Measurements from ENCODE around the gene IFT57.

Gene IFT57

DNA sequence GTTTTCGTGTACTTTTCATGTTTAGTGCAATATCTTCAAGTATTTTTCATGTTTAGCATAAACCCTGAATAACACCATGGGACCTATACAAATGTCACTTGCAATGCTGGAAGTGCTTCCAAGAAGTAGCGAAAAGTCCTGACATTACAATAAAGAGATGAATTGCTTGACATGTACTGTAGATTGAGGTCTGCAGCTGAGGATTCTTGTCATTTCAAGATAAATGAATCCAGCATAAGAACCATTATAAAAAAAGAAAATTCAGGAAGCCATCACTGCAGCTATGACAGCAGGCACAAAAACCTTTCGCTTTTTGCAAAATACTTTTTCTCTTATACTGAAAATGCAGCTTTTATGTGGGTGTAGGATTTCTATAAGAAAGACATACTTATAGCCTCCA lies 37.4 kb downstream of the IFT57 start (continued):
- TF ChIP-seq, protein P1, sequence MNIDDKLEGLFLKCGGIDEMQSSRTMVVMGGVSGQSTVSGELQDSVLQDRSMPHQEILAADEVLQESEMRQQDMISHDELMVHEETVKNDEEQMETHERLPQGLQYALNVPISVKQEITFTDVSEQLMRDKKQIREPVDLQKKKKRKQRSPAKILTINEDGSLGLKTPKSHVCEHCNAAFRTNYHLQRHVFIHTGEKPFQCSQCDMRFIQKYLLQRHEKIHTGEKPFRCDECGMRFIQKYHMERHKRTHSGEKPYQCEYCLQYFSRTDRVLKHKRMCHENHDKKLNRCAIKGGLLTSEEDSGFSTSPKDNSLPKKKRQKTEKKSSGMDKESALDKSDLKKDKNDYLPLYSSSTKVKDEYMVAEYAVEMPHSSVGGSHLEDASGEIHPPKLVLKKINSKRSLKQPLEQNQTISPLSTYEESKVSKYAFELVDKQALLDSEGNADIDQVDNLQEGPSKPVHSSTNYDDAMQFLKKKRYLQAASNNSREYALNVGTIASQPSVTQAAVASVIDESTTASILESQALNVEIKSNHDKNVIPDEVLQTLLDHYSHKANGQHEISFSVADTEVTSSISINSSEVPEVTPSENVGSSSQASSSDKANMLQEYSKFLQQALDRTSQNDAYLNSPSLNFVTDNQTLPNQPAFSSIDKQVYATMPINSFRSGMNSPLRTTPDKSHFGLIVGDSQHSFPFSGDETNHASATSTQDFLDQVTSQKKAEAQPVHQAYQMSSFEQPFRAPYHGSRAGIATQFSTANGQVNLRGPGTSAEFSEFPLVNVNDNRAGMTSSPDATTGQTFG (tag by site-specific recombination; IDR thresholded peaks at IDR 0.05; ENCODE audit: borderline replicate concordance): no peak
- TF ChIP-seq ZNF747 (tag by site-specific recombination; IDR thresholded peaks at IDR 0.05) (no peak), ZNF561 (tag by site-specific recombination; IDR thresholded peaks at IDR 0.05; ENCODE audit: borderline replicate concordance) (no peak), ZNF629 (tag by site-specific recombination; IDR thresholded peaks at IDR 0.05) (no peak), ZBTB1 (tag by site-specific recombination; IDR thresholded peaks at IDR 0.05) (no peak), ZNF155 (tag by site-specific recombination; IDR thresholded peaks at IDR 0.05) (no peak)
- TF ChIP-seq, protein P2, sequence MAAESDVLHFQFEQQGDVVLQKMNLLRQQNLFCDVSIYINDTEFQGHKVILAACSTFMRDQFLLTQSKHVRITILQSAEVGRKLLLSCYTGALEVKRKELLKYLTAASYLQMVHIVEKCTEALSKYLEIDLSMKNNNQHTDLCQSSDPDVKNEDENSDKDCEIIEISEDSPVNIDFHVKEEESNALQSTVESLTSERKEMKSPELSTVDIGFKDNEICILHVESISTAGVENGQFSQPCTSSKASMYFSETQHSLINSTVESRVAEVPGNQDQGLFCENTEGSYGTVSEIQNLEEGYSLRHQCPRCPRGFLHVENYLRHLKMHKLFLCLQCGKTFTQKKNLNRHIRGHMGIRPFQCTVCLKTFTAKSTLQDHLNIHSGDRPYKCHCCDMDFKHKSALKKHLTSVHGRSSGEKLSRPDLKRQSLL (tag by site-specific recombination; IDR thresholded peaks at IDR 0.05): no peak

DNA sequence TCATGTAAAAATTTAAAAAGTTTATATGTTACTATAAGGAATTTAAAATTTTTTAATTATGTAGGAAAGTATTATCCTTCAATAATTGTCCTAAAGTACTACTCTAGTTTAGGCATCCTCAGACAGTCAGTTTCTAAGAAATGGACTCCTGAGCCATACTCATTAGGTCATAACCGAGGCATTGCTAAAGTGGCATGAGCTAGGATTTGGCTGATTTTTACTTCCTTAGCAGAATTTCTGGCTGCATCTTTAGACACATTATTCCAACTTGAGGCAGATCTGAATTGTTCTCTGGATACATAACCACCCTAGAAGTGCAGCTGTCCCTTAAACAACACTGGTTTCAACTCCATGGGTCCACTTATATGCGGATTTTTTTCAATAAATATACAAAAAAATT lies 38.3 kb downstream of the IFT57 start:
- POLR2A ChIA-PET: no interaction called here

More for the DNA sequence above, 38.3 kb downstream of the IFT57 start:
- no peaks in the 10 kb centered on the region for H3K9me3 ChIP-seq (ENCODE audit: control insufficient read depth, insufficient read depth, low read depth, low read length)
- H3K27ac ChIP-seq (ENCODE audit: extremely low read depth, low read depth, low read length): no peak overlapping the region
- no peak overlapping the region for H3K4me3 ChIP-seq (ENCODE audit: low read depth, low read length)
- H3K36me3 ChIP-seq (ENCODE audit: control insufficient read depth in 2 of 2, insufficient read depth in 1 of 2, low read length in 2 of 2): peaks cover 0 to 3% of the 10 kb centered on the region in 2 experiments; a peak in 1 of 3 replicates
- CTCF ChIA-PET: no interaction called here
- TF ChIP-seq, protein P3, sequence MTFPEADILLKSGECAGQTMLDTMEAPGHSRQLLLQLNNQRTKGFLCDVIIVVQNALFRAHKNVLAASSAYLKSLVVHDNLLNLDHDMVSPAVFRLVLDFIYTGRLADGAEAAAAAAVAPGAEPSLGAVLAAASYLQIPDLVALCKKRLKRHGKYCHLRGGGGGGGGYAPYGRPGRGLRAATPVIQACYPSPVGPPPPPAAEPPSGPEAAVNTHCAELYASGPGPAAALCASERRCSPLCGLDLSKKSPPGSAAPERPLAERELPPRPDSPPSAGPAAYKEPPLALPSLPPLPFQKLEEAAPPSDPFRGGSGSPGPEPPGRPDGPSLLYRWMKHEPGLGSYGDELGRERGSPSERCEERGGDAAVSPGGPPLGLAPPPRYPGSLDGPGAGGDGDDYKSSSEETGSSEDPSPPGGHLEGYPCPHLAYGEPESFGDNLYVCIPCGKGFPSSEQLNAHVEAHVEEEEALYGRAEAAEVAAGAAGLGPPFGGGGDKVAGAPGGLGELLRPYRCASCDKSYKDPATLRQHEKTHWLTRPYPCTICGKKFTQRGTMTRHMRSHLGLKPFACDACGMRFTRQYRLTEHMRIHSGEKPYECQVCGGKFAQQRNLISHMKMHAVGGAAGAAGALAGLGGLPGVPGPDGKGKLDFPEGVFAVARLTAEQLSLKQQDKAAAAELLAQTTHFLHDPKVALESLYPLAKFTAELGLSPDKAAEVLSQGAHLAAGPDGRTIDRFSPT (tag by site-specific recombination; IDR thresholded peaks at IDR 0.05): no peak
- TF ChIP-seq KLF7 (tag by site-specific recombination; IDR thresholded peaks at IDR 0.05; ENCODE audit: borderline replicate concordance) (no peak), ZNF785 (tag by site-specific recombination; IDR thresholded peaks at IDR 0.05) (no peak), ZNF132 (tag by site-specific recombination; IDR thresholded peaks at IDR 0.05; ENCODE audit: borderline replicate concordance) (no peak), ZNF350 (tag by site-specific recombination; IDR thresholded peaks at IDR 0.05) (no peak), ZNF776 (tag by site-specific recombination; IDR thresholded peaks at IDR 0.05; ENCODE audit: borderline replicate concordance) (no peak), ZNF155 (tag by site-specific recombination; IDR thresholded peaks at IDR 0.05) (no peak), ZSCAN30 (tag by site-specific recombination; IDR thresholded peaks at IDR 0.05) (no peak), ZNF146 (tag by site-specific recombination; IDR thresholded peaks at IDR 0.05) (no peak), ZNF701 (tag by site-specific recombination; IDR thresholded peaks at IDR 0.05) (no peak), WT1 (tag by site-specific recombination; IDR thresholded peaks at IDR 0.05) (no peak), ZNF600 (tag by site-specific recombination; IDR thresholded peaks at IDR 0.05) (no peak), ZBTB20 (tag by site-specific recombination; IDR thresholded peaks at IDR 0.05) (no peak), ZBTB21 (tag by site-specific recombination; IDR thresholded peaks at IDR 0.05) (no peak), ZNF707 (tag by site-specific recombination; IDR thresholded peaks at IDR 0.05) (no peak)
- TF ChIP-seq, protein P4, sequence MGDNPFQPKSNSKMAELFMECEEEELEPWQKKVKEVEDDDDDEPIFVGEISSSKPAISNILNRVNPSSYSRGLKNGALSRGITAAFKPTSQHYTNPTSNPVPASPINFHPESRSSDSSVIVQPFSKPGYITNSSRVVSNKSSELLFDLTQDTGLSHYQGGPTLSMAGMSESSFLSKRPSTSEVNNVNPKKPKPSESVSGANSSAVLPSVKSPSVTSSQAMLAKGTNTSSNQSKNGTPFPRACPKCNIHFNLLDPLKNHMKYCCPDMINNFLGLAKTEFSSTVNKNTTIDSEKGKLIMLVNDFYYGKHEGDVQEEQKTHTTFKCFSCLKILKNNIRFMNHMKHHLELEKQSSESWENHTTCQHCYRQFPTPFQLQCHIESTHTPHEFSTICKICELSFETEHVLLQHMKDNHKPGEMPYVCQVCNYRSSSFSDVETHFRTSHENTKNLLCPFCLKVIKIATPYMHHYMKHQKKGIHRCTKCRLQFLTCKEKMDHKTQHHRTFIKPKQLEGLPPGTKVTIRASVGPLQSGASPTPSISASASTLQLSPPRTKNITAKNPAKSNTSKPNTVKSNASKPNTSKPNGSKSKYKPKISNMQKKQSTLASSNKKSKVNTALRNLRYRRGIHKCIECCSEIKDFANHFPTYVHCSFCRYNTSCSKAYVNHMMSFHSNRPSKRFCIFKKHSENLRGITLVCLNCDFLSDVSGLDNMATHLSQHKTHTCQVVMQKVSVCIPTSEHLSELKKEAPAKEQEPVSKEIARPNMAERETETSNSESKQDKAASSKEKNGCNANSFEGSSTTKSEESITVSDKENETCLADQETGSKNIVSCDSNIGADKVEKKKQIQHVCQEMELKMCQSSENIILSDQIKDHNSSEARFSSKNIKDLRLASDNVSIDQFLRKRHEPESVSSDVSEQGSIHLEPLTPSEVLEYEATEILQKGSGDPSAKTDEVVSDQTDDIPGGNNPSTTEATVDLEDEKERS (tag by site-specific recombination; IDR thresholded peaks at IDR 0.05): no peak
- TF ChIP-seq, protein P5, sequence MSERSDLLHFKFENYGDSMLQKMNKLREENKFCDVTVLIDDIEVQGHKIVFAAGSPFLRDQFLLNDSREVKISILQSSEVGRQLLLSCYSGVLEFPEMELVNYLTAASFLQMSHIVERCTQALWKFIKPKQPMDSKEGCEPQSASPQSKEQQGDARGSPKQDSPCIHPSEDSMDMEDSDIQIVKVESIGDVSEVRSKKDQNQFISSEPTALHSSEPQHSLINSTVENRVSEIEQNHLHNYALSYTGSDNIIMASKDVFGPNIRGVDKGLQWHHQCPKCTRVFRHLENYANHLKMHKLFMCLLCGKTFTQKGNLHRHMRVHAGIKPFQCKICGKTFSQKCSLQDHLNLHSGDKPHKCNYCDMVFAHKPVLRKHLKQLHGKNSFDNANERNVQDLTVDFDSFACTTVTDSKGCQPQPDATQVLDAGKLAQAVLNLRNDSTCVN (tag by site-specific recombination; optimal IDR thresholded peaks at IDR 0.05): no peak
- TF ChIP-seq, protein P6, sequence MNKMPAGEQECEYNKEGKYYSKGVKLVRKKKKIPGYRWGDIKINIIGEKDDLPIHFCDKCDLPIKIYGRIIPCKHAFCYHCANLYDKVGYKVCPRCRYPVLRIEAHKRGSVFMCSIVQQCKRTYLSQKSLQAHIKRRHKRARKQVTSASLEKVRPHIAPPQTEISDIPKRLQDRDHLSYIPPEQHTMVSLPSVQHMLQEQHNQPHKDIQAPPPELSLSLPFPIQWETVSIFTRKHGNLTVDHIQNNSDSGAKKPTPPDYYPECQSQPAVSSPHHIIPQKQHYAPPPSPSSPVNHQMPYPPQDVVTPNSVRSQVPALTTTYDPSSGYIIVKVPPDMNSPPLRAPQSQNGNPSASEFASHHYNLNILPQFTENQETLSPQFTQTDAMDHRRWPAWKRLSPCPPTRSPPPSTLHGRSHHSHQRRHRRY (tag by site-specific recombination; IDR thresholded peaks at IDR 0.05): no peak
- H3K4me1 ChIP-seq (ENCODE audit: control insufficient read depth, insufficient read depth, low read length): no peaks in the 10 kb centered on the region

Measured in HEK293 (cell line).